PC-3 (cell line): ENCODE measurements around the gene RNF141. TPM values are rescaled to one million over a fixed set of nuclear protein-coding genes. Genes with fewer than 3 reads are reported as not detected.

ENCODE experiments used
- ATAC-seq: fragments of 200-7000 bp; cut with Tn5 transposase; 2 replicates; pipeline ENCODE4 v1.9.1; 2020; ENCODE audit warnings: mild to moderate bottlenecking, moderate library complexity
- BruUV-seq: library from RNA; stranded (reverse); fragments of 400-500 nt; replicated peaks from 2 replicates; lab custom pipeline; 2021; lab: Mats Ljungman, UMichigan
- CTCF ChIA-PET: fragments of 300-600 bp; sonication (Branson Sonifier 250); formaldehyde crosslinking; loops from one replicate; lab custom pipeline; 2022; ENCODE audit warnings: antibody characterized with exemption; lab: Charles Lee
- POLR2A ChIA-PET: fragments of 300-600 bp; sonication (Branson Sonifier 250); formaldehyde crosslinking; loops from one replicate; lab custom pipeline; 2022; ENCODE audit warnings: antibody characterized with exemption; ENCODE audit not compliant: unreplicated experiment; lab: Charles Lee
- DNase-seq: peaks from one replicate; pipeline ENCODE4 v3.0.0-alpha.2; 2015
- H2AFZ ChIP-seq: fragments of 300-600 bp; sonication (generic); 2 replicates; pipeline ENCODE4 v1.6.0; 2016; ENCODE audit warnings: antibody characterized with exemption, low read length
- H3F3A ChIP-seq: fragments of 300-600 bp; sonication (generic); one replicate; pipeline ENCODE4 v1.6.0; 2017; ENCODE audit warnings: antibody characterized with exemption, low read length, control low read depth, mild to moderate bottlenecking; ENCODE audit not compliant: unreplicated experiment
- H3K27ac ChIP-seq: fragments of 300-600 bp; sonication (generic); 2 replicates; pipeline ENCODE4 v1.5.1; 2016; ENCODE audit warnings: mild to moderate bottlenecking, low read length
- H3K27me3 ChIP-seq: fragments of 300-600 bp; sonication (generic); 2 replicates; pipeline ENCODE4 v1.6.1; 2016; ENCODE audit warnings: low read length, mixed read lengths
- H3K36me3 ChIP-seq: fragments of 300-600 bp; sonication (generic); 2 replicates; pipeline ENCODE4 v1.6.1; 2016; ENCODE audit warnings: low read depth, mixed run types, low read length, mixed read lengths
- H3K4me1 ChIP-seq: fragments of 300-600 bp; sonication (generic); 2 replicates; pipeline ENCODE4 v1.5.1; 2016; ENCODE audit warnings: low read length; ENCODE audit not compliant: insufficient read depth
- H3K4me2 ChIP-seq: fragments of 300-600 bp; sonication (generic); 2 replicates; pipeline ENCODE4 v1.6.0; 2016; ENCODE audit warnings: low read length
- H3K4me3 ChIP-seq: fragments of 300-600 bp; sonication (generic); 2 replicates; pipeline ENCODE4 v1.5.1; 2016; ENCODE audit warnings: mild to moderate bottlenecking, low read length, mixed read lengths
- H3K79me2 ChIP-seq: fragments of 300-600 bp; sonication (generic); 2 replicates; pipeline ENCODE4 v1.6.1; 2017; ENCODE audit warnings: low read length, mixed read lengths
- H3K9ac ChIP-seq: fragments of 300-600 bp; sonication (generic); 2 replicates; pipeline ENCODE4 v1.6.0; 2016; ENCODE audit warnings: mild to moderate bottlenecking, low read length
- H3K9me2 ChIP-seq: fragments of 300-600 bp; sonication (generic); replicated peaks from 2 replicates; pipeline ENCODE4 v1.6.1; 2016; ENCODE audit warnings: mixed run types, low read length, mixed read lengths
- H3K9me3 ChIP-seq: fragments of 300-600 bp; sonication (generic); 2 replicates; pipeline ENCODE4 v1.6.1; 2016; ENCODE audit warnings: low read length, mixed read lengths
- H4K20me1 ChIP-seq: fragments of 300-600 bp; sonication (generic); 2 replicates; pipeline ENCODE4 v1.6.1; 2016; ENCODE audit warnings: low read length, mixed read lengths
- CTCF ChIP-seq: fragments of 300-600 bp; sonication (generic); conservative IDR thresholded peaks from 2 replicates; pipeline ENCODE4 v1.5.1; 2017; ENCODE audit warnings: antibody characterized with exemption, low read depth, mild to moderate bottlenecking, low read length
- EZH2 ChIP-seq: fragments of 300-600 bp; sonication (generic); IDR thresholded peaks from one replicate; pipeline ENCODE4 v1.6.1; 2017; ENCODE audit warnings: antibody characterized with exemption, mild to moderate bottlenecking, low read length; ENCODE audit not compliant: unreplicated experiment
- EZH2phosphoT487 ChIP-seq: fragments of 300-600 bp; sonication (generic); IDR thresholded peaks from 2 replicates; pipeline ENCODE4 v1.6.1; 2018; ENCODE audit warnings: mild to moderate bottlenecking, antibody characterized with exemption, low read length, borderline replicate concordance
- intact Hi-C: fragments of 100-400 bp; cut with micrococcal nuclease; formaldehyde crosslinking; loops from 2 replicates; pipeline ENCODE4 v1.9.0; 2023
- total RNA-seq: library from RNA; depleted of rRNA; stranded (reverse); fragments of >200 nt; gene quantifications from 2 replicates; pipeline ENCODE4 v1.2.3, GENCODE V29; 2014

RNF141 gene
- total RNA-seq, 1 experiment from 2014 or later, result 13.8 TPM

- Histone ChIP-seq H3K27me3 (no peaks in the 10 kb centered on the region), H2AFZ (no peak overlapping the region), H3K9me2 (no peaks in the 10 kb centered on the region), H3K9ac (no peak overlapping the region), H3K4me3 (no peak overlapping the region), H3K36me3 (no peaks in the 10 kb centered on the region), H3F3A (no peaks in the 10 kb centered on the region), H3K4me1 (peaks cover 21% of the 10 kb centered on the region), H4K20me1 (no peaks in the 10 kb centered on the region), H3K79me2 (no peaks in the 10 kb centered on the region), H3K4me2 (no peak overlapping the region), H3K27ac (no peak overlapping the region), H3K9me3 (no peaks in the 10 kb centered on the region)
- ChIA-PET POLR2A (interaction anchor here (0.6 kb wide), 1 partner anchor 1013 kb away, joined by 3 read pairs; no protein-coding TSS in a partner anchor), CTCF (no interaction called here)
- ATAC-seq, result no peak
- intact Hi-C loops, result loop anchor here (2.0 to 5.0 kb wide), 2 partner anchors 21 to 90 kb away; partner anchors contain the start of gene RNF141
- TF ChIP-seq EZH2phosphoT487 (no peak), CTCF (no peak), EZH2 (no peak)
- no peak for DNase-seq
- no TSS peak for BruUV-seq
Observed at GRCh38 chr11:10561947-10562346, 21.0 kb upstream of the RNF141 start.

DNA sequence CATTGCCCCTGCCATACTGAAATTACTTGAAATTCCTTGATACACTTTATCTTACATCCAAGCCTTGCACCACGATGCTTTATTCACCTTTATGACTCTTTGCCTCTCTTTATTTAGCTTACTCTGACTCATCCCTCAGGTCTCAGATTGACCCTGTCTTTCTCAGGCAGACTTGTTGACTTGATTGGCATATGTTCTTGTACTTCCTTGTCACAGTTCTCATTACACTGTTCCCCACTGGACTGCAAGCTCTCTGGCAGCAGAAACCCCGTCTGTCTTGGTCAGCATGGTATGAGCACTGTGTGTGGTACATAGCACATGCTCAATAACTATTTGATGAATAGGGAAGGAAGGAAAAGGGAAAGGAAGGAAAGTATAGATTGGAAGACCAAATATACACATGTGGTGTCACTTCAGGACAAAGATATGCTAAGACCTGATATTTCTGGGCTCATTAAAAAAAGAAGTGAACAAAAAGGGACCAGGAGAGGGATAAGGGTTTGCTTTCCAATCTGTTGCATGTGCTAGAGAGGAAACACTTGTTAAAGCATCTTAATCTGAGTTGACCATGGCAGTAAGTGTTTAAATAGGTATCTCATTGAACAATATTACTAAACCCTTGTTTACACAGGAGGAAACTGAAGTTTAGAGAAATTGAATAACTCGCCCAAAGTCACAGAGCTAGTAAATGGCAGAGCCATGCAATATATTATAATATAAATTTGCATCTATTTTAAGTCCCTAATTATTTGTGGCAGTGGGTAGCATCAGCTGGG lies 20.2 kb upstream of the RNF141 start:
- POLR2A ChIA-PET, result interaction anchor here (0.6 kb wide), 1 partner anchor 1013 kb away, joined by 3 read pairs; no protein-coding TSS in a partner anchor
- no peak overlapping the region for H2AFZ ChIP-seq
- no peaks in the 10 kb centered on the region for H3K9me3 ChIP-seq
- no peak overlapping the region for H3K4me3 ChIP-seq
- no peaks in the 10 kb centered on the region for H3K9me2 ChIP-seq
- intact Hi-C loops, result loop anchor here (2.0 to 5.0 kb wide), 2 partner anchors 20 to 91 kb away; partner anchors contain the start of gene RNF141
- peak overlapping the region; percentile 51 for H3K4me2 ChIP-seq
- peak; percentile 93 for ATAC-seq
- no peaks in the 10 kb centered on the region for H3K79me2 ChIP-seq
- BruUV-seq, result no TSS peak
- peak; percentile 79 for DNase-seq
- TF ChIP-seq CTCF (no peak), EZH2 (no peak), EZH2phosphoT487 (no peak)
- H3K27ac ChIP-seq, result peak overlapping the region; percentile 71
- H3K4me1 ChIP-seq, result peaks cover 28% of the 10 kb centered on the region
- H3F3A ChIP-seq, result no peaks in the 10 kb centered on the region
- H3K27me3 ChIP-seq, result no peaks in the 10 kb centered on the region
- no peaks in the 10 kb centered on the region for H4K20me1 ChIP-seq
- CTCF ChIA-PET, result interaction anchor here (0.7 kb wide), 1 partner anchor 167 kb away, joined by 4 read pairs; no protein-coding TSS in a partner anchor
- no peak overlapping the region for H3K9ac ChIP-seq
- H3K36me3 ChIP-seq, result no peaks in the 10 kb centered on the region

DNA sequence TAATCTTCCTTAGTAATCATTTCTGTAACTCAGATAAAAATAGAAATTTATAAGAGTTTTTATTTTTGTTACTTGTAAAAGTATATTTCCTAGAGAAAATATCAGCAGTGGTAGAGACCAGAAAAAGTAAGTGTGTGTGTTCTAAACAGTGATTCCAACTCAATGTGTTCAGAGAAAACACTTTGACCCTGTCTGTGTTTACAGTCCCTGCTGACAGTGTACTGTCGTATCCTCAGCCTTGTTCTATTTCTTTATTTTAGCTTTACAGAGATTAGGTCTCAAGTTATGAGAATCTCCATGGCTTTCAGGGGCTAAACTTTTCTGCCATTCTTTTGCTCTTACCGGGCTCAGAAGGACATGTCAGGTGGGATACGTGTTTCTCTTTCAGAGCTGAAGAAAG lies 17.3 kb upstream of the RNF141 start:
- no peak overlapping the region for H3K9ac ChIP-seq
- H3K9me3 ChIP-seq, result no peaks in the 10 kb centered on the region
- H3K4me1 ChIP-seq, result peaks cover 30% of the 10 kb centered on the region
- DNase-seq (no peak), ATAC-seq (no peak)
- no peaks in the 10 kb centered on the region for H3K27me3 ChIP-seq
- H2AFZ ChIP-seq, result no peak overlapping the region
- H3F3A ChIP-seq, result no peaks in the 10 kb centered on the region
- no peaks in the 10 kb centered on the region for H3K9me2 ChIP-seq
- intact Hi-C loops, result no loop called here
- no peak overlapping the region for H3K4me3 ChIP-seq
- TF ChIP-seq EZH2 (no peak), CTCF (no peak), EZH2phosphoT487 (no peak)
- H3K27ac ChIP-seq, result no peak overlapping the region
- no peaks in the 10 kb centered on the region for H3K36me3 ChIP-seq
- ChIA-PET CTCF (no interaction called here), POLR2A (no interaction called here)
- BruUV-seq, result no TSS peak
- no peaks in the 10 kb centered on the region for H3K79me2 ChIP-seq
- no peaks in the 10 kb centered on the region for H4K20me1 ChIP-seq
- H3K4me2 ChIP-seq, result no peak overlapping the region
